ENCODE data around the gene NOB1.

NOB1 gene

GRCh38 chr16:69707920-69708683 is 46.6 kb downstream of the NOB1 start:
- in situ Hi-C loops (cut with HindIII; ENCODE audit: low pct_unique_long_range_greater_than_20kb, low sequenced_read_pairs) = no loop called here
- TF ChIP-seq JUND (IDR thresholded peaks at IDR 0.05; ENCODE audit: low read depth) = no peak
- DNase-seq (ENCODE audit: low read depth in 1 of 2, low spot score in 1 of 2) = no peak

- in situ Hi-C loops (cut with HindIII; ENCODE audit: low pct_unique_long_range_greater_than_20kb, low sequenced_read_pairs) = no loop called here
- DNase-seq (ENCODE audit: low read depth in 1 of 2, low spot score in 1 of 2) = no peak
- no peak for TF ChIP-seq JUND (IDR thresholded peaks at IDR 0.05; ENCODE audit: low read depth)
These were observed 47.8 kb downstream of the NOB1 start for GRCh38 chr16:69706975-69707340.

GRCh38 chr16:69706256-69706974 is 48.3 kb downstream of the NOB1 start:
- peak in 1 of 2 experiments; percentile 77 for DNase-seq (ENCODE audit: low read depth in 1 of 2, low spot score in 1 of 2)
- TF ChIP-seq JUND (IDR thresholded peaks at IDR 0.05; ENCODE audit: low read depth) = no peak
- in situ Hi-C loops (cut with HindIII; ENCODE audit: low pct_unique_long_range_greater_than_20kb, low sequenced_read_pairs) = no loop called here

- in situ Hi-C loops (cut with HindIII; ENCODE audit: low pct_unique_long_range_greater_than_20kb, low sequenced_read_pairs) = no loop called here
- DNase-seq (ENCODE audit: low read depth in 1 of 2, low spot score in 1 of 2) = no peak
- no peak for TF ChIP-seq JUND (IDR thresholded peaks at IDR 0.05; ENCODE audit: low read depth)
These were observed 51.1 kb downstream of the NOB1 start for GRCh38 chr16:69703638-69704037.

GRCh38 chr16:69701866-69702265 is 52.9 kb downstream of the NOB1 start:
- in situ Hi-C loops (cut with HindIII; ENCODE audit: low pct_unique_long_range_greater_than_20kb, low sequenced_read_pairs) = no loop called here
- DNase-seq (ENCODE audit: low read depth in 1 of 2, low spot score in 1 of 2) = no peak
- no peak for TF ChIP-seq JUND (IDR thresholded peaks at IDR 0.05; ENCODE audit: low read depth)

- in situ Hi-C loops (cut with HindIII; ENCODE audit: low pct_unique_long_range_greater_than_20kb, low sequenced_read_pairs) = no loop called here
- DNase-seq (ENCODE audit: low read depth in 1 of 2, low spot score in 1 of 2) = no peak
- no peak for TF ChIP-seq JUND (IDR thresholded peaks at IDR 0.05; ENCODE audit: low read depth)
These were observed 53.3 kb downstream of the NOB1 start for GRCh38 chr16:69701452-69701851.

GRCh38 chr16:69699915-69700314 is 54.8 kb downstream of the NOB1 start:
- in situ Hi-C loops (cut with HindIII; ENCODE audit: low pct_unique_long_range_greater_than_20kb, low sequenced_read_pairs) = no loop called here

GRCh38 chr16:69698404-69698803 is 56.3 kb downstream of the NOB1 start:
- no peak for DNase-seq (ENCODE audit: low read depth in 1 of 2, low spot score in 1 of 2)
- in situ Hi-C loops (cut with HindIII; ENCODE audit: low pct_unique_long_range_greater_than_20kb, low sequenced_read_pairs) = no loop called here
- no peak for TF ChIP-seq JUND (IDR thresholded peaks at IDR 0.05; ENCODE audit: low read depth)

More at GRCh38 chr16:69699915-69700314, 54.8 kb downstream of the NOB1 start:
- no peak for DNase-seq (ENCODE audit: low read depth in 1 of 2, low spot score in 1 of 2)
- TF ChIP-seq JUND (IDR thresholded peaks at IDR 0.05; ENCODE audit: low read depth) = no peak

GRCh38 chr16:69693916-69694315 is 60.8 kb downstream of the NOB1 start:
- no peak for TF ChIP-seq JUND (IDR thresholded peaks at IDR 0.05; ENCODE audit: low read depth)
- in situ Hi-C loops (cut with HindIII; ENCODE audit: low pct_unique_long_range_greater_than_20kb, low sequenced_read_pairs) = no loop called here
- no peak for DNase-seq (ENCODE audit: low read depth in 1 of 2, low spot score in 1 of 2)

- in situ Hi-C loops (cut with HindIII; ENCODE audit: low pct_unique_long_range_greater_than_20kb, low sequenced_read_pairs) = no loop called here
- TF ChIP-seq JUND (IDR thresholded peaks at IDR 0.05; ENCODE audit: low read depth) = no peak
- no peak for DNase-seq (ENCODE audit: low read depth in 1 of 2, low spot score in 1 of 2)
These were observed 62.5 kb downstream of the NOB1 start for GRCh38 chr16:69691980-69692911.
